IMR-90 (cell line): ENCODE measurements around the gene PIKFYVE. TPM values are rescaled to one million over a fixed set of nuclear protein-coding genes. Genes with fewer than 3 reads are reported as not detected.

Experiments
- ATAC-seq: fragments of 200-7000 bp; cut with Tn5 transposase; 2 replicates; pipeline ENCODE4 v1.9.1; 2020; ENCODE audit warnings: low read depth, mild to moderate bottlenecking, moderate library complexity
- BruUV-seq: library from RNA; stranded (reverse); fragments of 400-500 nt; replicated peaks from 2 replicates; lab custom pipeline; 2021; lab: Mats Ljungman, UMichigan
- CTCF ChIA-PET: fragments of 300-600 bp; formaldehyde crosslinking; extraction: SDS; loops from one replicate; lab custom pipeline; 2021; ENCODE audit warnings: antibody characterized with exemption; lab: Yijun Ruan, JAX
- POLR2A ChIA-PET: fragments of 300-600 bp; sonication (Branson Sonifier 250); formaldehyde crosslinking; loops from one replicate; lab custom pipeline; 2022; ENCODE audit warnings: antibody characterized with exemption; ENCODE audit not compliant: unreplicated experiment; lab: Charles Lee
- DNase-seq: peaks from one replicate; pipeline ENCODE4 v3.0.0; 2013
- H2AFZ ChIP-seq: replicated peaks from 2 replicates; pipeline ENCODE3; 2013; ENCODE audit warnings: low read length, mild to moderate bottlenecking; ENCODE audit not compliant: poor library complexity
- H2AK5ac ChIP-seq: 2 replicates; pipeline ENCODE4 v1.6.1; 2013; ENCODE audit warnings: low read depth, low read length, inconsistent platforms
- H2AK9ac ChIP-seq: replicated peaks from 2 replicates; pipeline ENCODE3; 2013; ENCODE audit warnings: mild to moderate bottlenecking, low read depth, low read length, moderate library complexity; ENCODE audit not compliant: poor library complexity
- H2BK120ac ChIP-seq: 2 replicates; pipeline ENCODE4 v1.6.1; 2013; ENCODE audit warnings: low read depth, low read length, inconsistent platforms
- H2BK15ac ChIP-seq: 3 replicates; pipeline ENCODE4 v1.6.1; 2013; ENCODE audit warnings: low read depth, low read length, inconsistent platforms
- H2BK20ac ChIP-seq: 2 replicates; pipeline ENCODE4 v1.6.1; 2013; ENCODE audit warnings: low read depth, mild to moderate bottlenecking, inconsistent platforms, low read length, moderate library complexity
- H2BK5ac ChIP-seq: 2 replicates; pipeline ENCODE4 v1.6.1; 2013; ENCODE audit warnings: mild to moderate bottlenecking, low read depth, low read length, inconsistent platforms; ENCODE audit not compliant: poor library complexity, severe bottlenecking
- H3K14ac ChIP-seq: replicated peaks from 2 replicates; pipeline ENCODE4 v1.6.1; 2013; ENCODE audit warnings: low read depth, low read length, inconsistent platforms
- H3K18ac ChIP-seq: 2 replicates; pipeline ENCODE4 v1.6.1; 2013; ENCODE audit warnings: low read depth, low read length, control low read depth
- H3K23ac ChIP-seq: 2 replicates; pipeline ENCODE4 v1.6.1; 2013; ENCODE audit warnings: low read depth, low read length, inconsistent platforms
- H3K27ac ChIP-seq: 2 replicates; pipeline ENCODE4 v1.5.1; 2013; ENCODE audit warnings: mild to moderate bottlenecking, control low read depth, low read length; ENCODE audit not compliant: insufficient read depth
- H3K27me3 ChIP-seq: 2 replicates; pipeline ENCODE4 v1.6.1; 2013; ENCODE audit warnings: low read length; ENCODE audit not compliant: control insufficient read depth, insufficient read depth
- H3K36me3 ChIP-seq: 2 replicates; pipeline ENCODE4 v1.6.1; 2013; ENCODE audit warnings: low read length, mixed read lengths; ENCODE audit not compliant: control insufficient read depth, insufficient read depth
- H3K4ac ChIP-seq: 2 replicates; pipeline ENCODE4 v1.6.1; 2013; ENCODE audit warnings: low read depth, low read length, inconsistent platforms
- H3K4me1 ChIP-seq: 2 replicates; pipeline ENCODE4 v1.6.1; 2013; ENCODE audit warnings: low read length, mixed read lengths; ENCODE audit not compliant: control insufficient read depth, insufficient read depth
- H3K4me2 ChIP-seq: 2 replicates; pipeline ENCODE4 v1.6.1; 2013; ENCODE audit warnings: low read depth, mild to moderate bottlenecking, control low read depth, low read length, moderate library complexity
- H3K4me3 ChIP-seq: 2 replicates; pipeline ENCODE4 v1.5.1; 2013; ENCODE audit warnings: low read depth, mild to moderate bottlenecking, control low read depth, low read length, moderate library complexity; ENCODE audit not compliant: insufficient read depth
- H3K56ac ChIP-seq: 2 replicates; pipeline ENCODE4 v1.6.1; 2013; ENCODE audit warnings: low read length, inconsistent platforms; ENCODE audit not compliant: insufficient read depth; ENCODE audit errors: extremely low read depth
- H3K79me1 ChIP-seq, 2 experiments: 2 replicates each; pipeline ENCODE4 v1.6.1; 2013; ENCODE audit warnings: low read length in 2 of 2, inconsistent platforms in 1 of 2, low read depth in 1 of 2
- H3K9ac ChIP-seq: 2 replicates; pipeline ENCODE4 v1.6.1; 2013; ENCODE audit warnings: low read depth, low read length, control low read depth
- H3K9me1 ChIP-seq: 2 replicates; pipeline ENCODE4 v1.6.1; 2013; ENCODE audit warnings: low read length, inconsistent platforms; ENCODE audit not compliant: insufficient read depth
- H3K9me3 ChIP-seq: 2 replicates; pipeline ENCODE4 v1.6.1; 2013; ENCODE audit warnings: low read length; ENCODE audit not compliant: control insufficient read depth, insufficient read depth
- H4K20me1 ChIP-seq: 2 replicates; pipeline ENCODE4 v1.6.1; 2013; ENCODE audit warnings: low read length, inconsistent platforms; ENCODE audit not compliant: insufficient read depth
- H4K5ac ChIP-seq: 2 replicates; pipeline ENCODE4 v1.6.1; 2013; ENCODE audit warnings: mild to moderate bottlenecking, low read depth, low read length, control low read depth
- H4K8ac ChIP-seq, 2 experiments: 2 replicates each; pipeline ENCODE4 v1.6.1; 2013; ENCODE audit warnings: low read depth in 2 of 2, low read length in 2 of 2, control low read depth in 1 of 2, inconsistent platforms in 1 of 2
- H4K91ac ChIP-seq: 2 replicates; pipeline ENCODE4 v1.6.1; 2013; ENCODE audit warnings: low read depth, low read length, inconsistent platforms; ENCODE audit not compliant: insufficient read depth
- BHLHE40 ChIP-seq: fragments of 150-350 bp; IDR thresholded peaks from 2 replicates; pipeline ENCODE4 v1.6.1; 2016; ENCODE audit warnings: mild to moderate bottlenecking, low read depth, low read length
- CHD1 ChIP-seq: IDR thresholded peaks from 2 replicates; pipeline ENCODE4 v1.6.1; 2012; ENCODE audit warnings: low read depth, low read length, improper control_type of control experiment
- FOS ChIP-seq: fragments of 150-350 bp; IDR thresholded peaks from 2 replicates; pipeline ENCODE4 v1.6.1; 2016; ENCODE audit warnings: low read depth, low read length
- MAFK ChIP-seq: IDR thresholded peaks from 2 replicates; pipeline ENCODE4 v1.6.1; 2012; ENCODE audit warnings: low read depth, low read length, improper control_type of control experiment
- MAZ ChIP-seq: IDR thresholded peaks from 2 replicates; pipeline ENCODE4 v1.6.1; 2012; ENCODE audit warnings: low read depth, mild to moderate bottlenecking, low read length, improper control_type of control experiment, moderate library complexity, borderline replicate concordance
- NFE2L2 ChIP-seq: fragments of 150-350 bp; IDR thresholded peaks from 2 replicates; pipeline ENCODE4 v1.6.1; 2016; ENCODE audit warnings: low read depth, mild to moderate bottlenecking, low read length
- POLR2A ChIP-seq: IDR thresholded peaks from 2 replicates; pipeline ENCODE4 v1.6.1; 2012; ENCODE audit warnings: mild to moderate bottlenecking, low read depth, low read length
- RAD21 ChIP-seq: IDR thresholded peaks from 2 replicates; pipeline ENCODE4 v1.6.1; 2012; ENCODE audit warnings: low read length, improper control_type of control experiment
- RCOR1 ChIP-seq: IDR thresholded peaks from 2 replicates; pipeline ENCODE4 v1.6.1; 2012; ENCODE audit warnings: mild to moderate bottlenecking, low read length, improper control_type of control experiment; ENCODE audit not compliant: insufficient replicate concordance
- SMC3 ChIP-seq: fragments of 150-350 bp; IDR thresholded peaks from 2 replicates; pipeline ENCODE4 v1.6.1; 2016; ENCODE audit warnings: low read depth, mild to moderate bottlenecking, antibody characterized with exemption, low read length, moderate library complexity
- WGBS, 2 experiments: methylation state at CpG; one replicate each; pipeline versions ENCODE4 v1.1.5 to v1.1.7; 2013; ENCODE audit warnings: missing lambda C conversion rate in 2 of 2; ENCODE audit not compliant: insufficient read length in 1 of 2; ENCODE audit errors: extremely low coverage in 2 of 2; 5-methylcytosine and 5-hydroxymethylcytosine counted together
- dilution Hi-C: fragments of 300-500 bp; cut with HindIII; formaldehyde crosslinking; loops from one replicate; pipeline ENCODE4 v1.14.3; 2018; ENCODE audit warnings: low sequenced_read_pairs; ENCODE audit not compliant: unreplicated experiment
- in situ Hi-C: fragments of 300-500 bp; cut with MboI; formaldehyde crosslinking; loops from 3 replicates; pipeline ENCODE4 v1.14.3; 2019; ENCODE audit warnings: low sequenced_read_pairs, inconsistent platforms, mixed read lengths
- intact Hi-C: fragments of 100-400 bp; cut with micrococcal nuclease; formaldehyde crosslinking; loops from 2 replicates; pipeline ENCODE4 v1.10.0; 2022
- polyA plus RNA-seq, 3 experiments: library from polyadenylated mRNA; depleted of rRNA; stranded (reverse); fragments of >200 nt; gene quantifications; 2 replicates each; pipeline ENCODE4 v1.2.3, GENCODE V29; 2012; ENCODE audit warnings: low replicate concordance in 1 of 3
- total RNA-seq: library from RNA; depleted of rRNA; stranded (reverse); fragments of >200 nt; gene quantifications from 2 replicates; pipeline ENCODE4 v1.2.3, GENCODE V29; 2012
- TF ChIP-seq, protein P1 (sequence below): conservative IDR thresholded peaks from 2 replicates; pipeline ENCODE4 v1.5.1; 2012; ENCODE audit warnings: mild to moderate bottlenecking, low read depth, low read length, improper control_type of control experiment
- TF ChIP-seq, protein P2 (sequence below): fragments of 150-350 bp; IDR thresholded peaks from 2 replicates; pipeline ENCODE4 v1.6.1; 2016; ENCODE audit warnings: low read depth, mild to moderate bottlenecking, low read length, moderate library complexity, borderline replicate concordance
- TF ChIP-seq, protein P3 (sequence below): fragments of 150-350 bp; IDR thresholded peaks from 2 replicates; pipeline ENCODE4 v1.6.1; 2017; ENCODE audit warnings: mild to moderate bottlenecking, antibody characterized with exemption, low read length, low read depth

PIKFYVE gene
- total and polyA plus RNA-seq, 2 of the 4 experiments (the other 2 are of a cell fraction) = 9.3 to 34.6 TPM

DNA sequence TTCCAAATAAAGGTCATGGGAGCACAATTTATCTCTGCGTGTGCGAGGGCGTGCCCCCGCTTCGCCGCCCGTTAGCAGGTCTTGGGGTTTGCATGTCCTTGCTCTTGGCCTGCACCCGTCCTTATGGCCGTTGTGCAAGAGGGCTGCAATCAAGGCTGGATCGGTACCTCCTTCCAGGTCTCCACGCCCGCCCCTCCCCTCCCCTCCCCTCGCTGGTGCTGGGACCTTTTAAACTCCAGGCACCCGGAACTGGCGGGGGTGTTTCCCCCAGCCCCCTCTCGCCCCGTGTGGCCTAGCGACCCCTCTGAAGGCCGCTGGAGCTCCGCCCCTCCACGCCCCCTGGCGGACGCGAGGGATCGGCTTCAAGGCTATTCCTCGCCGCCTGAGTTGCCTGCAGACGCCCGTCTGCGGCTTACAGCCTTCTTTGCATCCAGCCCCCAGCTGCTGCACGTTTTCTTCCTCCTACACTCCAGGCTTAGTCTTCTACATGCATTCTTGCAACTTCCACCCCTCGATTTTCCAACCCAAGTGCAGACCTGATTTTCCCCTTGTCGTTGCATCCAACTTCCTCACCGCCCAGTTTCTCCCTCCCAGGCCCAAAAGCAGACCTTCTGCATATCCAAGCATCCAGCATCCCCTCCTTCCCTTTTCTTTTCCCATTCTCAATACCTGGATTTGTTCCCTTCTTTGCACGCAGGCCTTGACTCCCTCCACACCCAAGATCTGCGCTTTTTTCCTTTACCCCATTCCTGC lies 11.8 kb upstream of the PIKFYVE start:
- WGBS, 2 experiments = 0% methylated on average over 25 of the region's 36 CpGs; no CpG with 5 or more reads in 1 of the 2 experiments
- TF ChIP-seq, protein P1, sequence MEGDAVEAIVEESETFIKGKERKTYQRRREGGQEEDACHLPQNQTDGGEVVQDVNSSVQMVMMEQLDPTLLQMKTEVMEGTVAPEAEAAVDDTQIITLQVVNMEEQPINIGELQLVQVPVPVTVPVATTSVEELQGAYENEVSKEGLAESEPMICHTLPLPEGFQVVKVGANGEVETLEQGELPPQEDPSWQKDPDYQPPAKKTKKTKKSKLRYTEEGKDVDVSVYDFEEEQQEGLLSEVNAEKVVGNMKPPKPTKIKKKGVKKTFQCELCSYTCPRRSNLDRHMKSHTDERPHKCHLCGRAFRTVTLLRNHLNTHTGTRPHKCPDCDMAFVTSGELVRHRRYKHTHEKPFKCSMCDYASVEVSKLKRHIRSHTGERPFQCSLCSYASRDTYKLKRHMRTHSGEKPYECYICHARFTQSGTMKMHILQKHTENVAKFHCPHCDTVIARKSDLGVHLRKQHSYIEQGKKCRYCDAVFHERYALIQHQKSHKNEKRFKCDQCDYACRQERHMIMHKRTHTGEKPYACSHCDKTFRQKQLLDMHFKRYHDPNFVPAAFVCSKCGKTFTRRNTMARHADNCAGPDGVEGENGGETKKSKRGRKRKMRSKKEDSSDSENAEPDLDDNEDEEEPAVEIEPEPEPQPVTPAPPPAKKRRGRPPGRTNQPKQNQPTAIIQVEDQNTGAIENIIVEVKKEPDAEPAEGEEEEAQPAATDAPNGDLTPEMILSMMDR = peak; percentile 70
- TF ChIP-seq, protein P2, sequence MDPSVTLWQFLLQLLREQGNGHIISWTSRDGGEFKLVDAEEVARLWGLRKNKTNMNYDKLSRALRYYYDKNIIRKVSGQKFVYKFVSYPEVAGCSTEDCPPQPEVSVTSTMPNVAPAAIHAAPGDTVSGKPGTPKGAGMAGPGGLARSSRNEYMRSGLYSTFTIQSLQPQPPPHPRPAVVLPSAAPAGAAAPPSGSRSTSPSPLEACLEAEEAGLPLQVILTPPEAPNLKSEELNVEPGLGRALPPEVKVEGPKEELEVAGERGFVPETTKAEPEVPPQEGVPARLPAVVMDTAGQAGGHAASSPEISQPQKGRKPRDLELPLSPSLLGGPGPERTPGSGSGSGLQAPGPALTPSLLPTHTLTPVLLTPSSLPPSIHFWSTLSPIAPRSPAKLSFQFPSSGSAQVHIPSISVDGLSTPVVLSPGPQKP = no peak
- TF ChIP-seq MAFK (no peak), POLR2A (no peak), RCOR1 (no peak), CHD1 (no peak), BHLHE40 (peak; percentile 83), FOS (no peak), MAZ (peak; percentile 42; the same call in 1 of the 2 replicates), SMC3 (peak; percentile 38), NFE2L2 (no peak), RAD21 (peak; percentile 30)
- TF ChIP-seq, protein P3, sequence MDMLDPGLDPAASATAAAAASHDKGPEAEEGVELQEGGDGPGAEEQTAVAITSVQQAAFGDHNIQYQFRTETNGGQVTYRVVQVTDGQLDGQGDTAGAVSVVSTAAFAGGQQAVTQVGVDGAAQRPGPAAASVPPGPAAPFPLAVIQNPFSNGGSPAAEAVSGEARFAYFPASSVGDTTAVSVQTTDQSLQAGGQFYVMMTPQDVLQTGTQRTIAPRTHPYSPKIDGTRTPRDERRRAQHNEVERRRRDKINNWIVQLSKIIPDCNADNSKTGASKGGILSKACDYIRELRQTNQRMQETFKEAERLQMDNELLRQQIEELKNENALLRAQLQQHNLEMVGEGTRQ = no peak

More for the DNA sequence above, 11.8 kb upstream of the PIKFYVE start:
- H3K4me1 ChIP-seq = peaks cover 4% of the 10 kb centered on the region
- peak overlapping the region; percentile 75; the same call in 1 of the 2 replicates for H3K14ac ChIP-seq
- H4K5ac ChIP-seq = peak overlapping the region; percentile 14; the same call in 1 of the 2 replicates
- DNase-seq (peak; percentile 66), ATAC-seq (peak; percentile 66)
- peaks cover 4 to 17% of the 10 kb centered on the region in 2 experiments; a peak in 3 of 4 replicates for H3K79me1 ChIP-seq
- dilution Hi-C loops (no loop called here), intact Hi-C loops (loop anchor here (2.0 kb wide), 1 partner anchor 507 kb away; no protein-coding TSS in a partner anchor), in situ Hi-C loops (loop anchor here (25.0 kb wide), 1 partner anchor 517 kb away; no protein-coding TSS in a partner anchor)
- H2AFZ ChIP-seq = peak overlapping the region; percentile 91
- no TSS peak for BruUV-seq
- H3K18ac ChIP-seq = peak overlapping the region; percentile 13; the same call in 1 of the 2 replicates
- H3K9ac ChIP-seq = peak overlapping the region; percentile 68
- H3K56ac ChIP-seq = peak overlapping the region; percentile 45; the same call in 1 of the 2 replicates
- H3K23ac ChIP-seq = peak overlapping the region; percentile 76
- no peaks in the 10 kb centered on the region for H3K9me3 ChIP-seq
- peak overlapping the region in 1 of 2 experiments; percentile 16; a peak in 2 of 4 replicates for H4K8ac ChIP-seq
- no peak overlapping the region for H2BK15ac ChIP-seq
- H4K20me1 ChIP-seq = no peaks in the 10 kb centered on the region
- peak overlapping the region; percentile 67 for H2AK9ac ChIP-seq
- H2BK5ac ChIP-seq = peak overlapping the region; percentile 22
- H3K4me2 ChIP-seq = peak overlapping the region; percentile 92
- H3K4ac ChIP-seq = peak overlapping the region; percentile 59
- ChIA-PET CTCF (interaction anchor here (0.6 to 2.4 kb wide), 6 partner anchors 9 to 79 kb away, joined by 3 to 11 read pairs (median 4); no protein-coding TSS in a partner anchor), POLR2A (interaction anchor here (0.6 to 0.8 kb wide), 2 partner anchors 13 to 1730 kb away, joined by 3 to 9 read pairs; no protein-coding TSS in a partner anchor)
- peak overlapping the region; percentile 75 for H3K4me3 ChIP-seq
- H2AK5ac ChIP-seq = no peak overlapping the region
- no peak overlapping the region for H2BK20ac ChIP-seq
- H3K27ac ChIP-seq = peak overlapping the region; percentile 46
- H2BK120ac ChIP-seq = no peak overlapping the region
- peaks cover 5% of the 10 kb centered on the region; the same call in 1 of the 2 replicates for H3K36me3 ChIP-seq
- H3K27me3 ChIP-seq = no peaks in the 10 kb centered on the region
- peaks cover 5% of the 10 kb centered on the region; the same call in 1 of the 2 replicates for H3K9me1 ChIP-seq
- no peak overlapping the region for H4K91ac ChIP-seq
